Kidney capillary endothelial cell (primary cell): ENCODE data around the gene OR52D1.

ENCODE experiments used
- DNase-seq: peaks from one replicate; pipeline ENCODE4 v3.0.0-alpha.2; 2018; ENCODE audit warnings: low spot score

Gene OR52D1

GRCh38 chr11:5488385-5488784 lies at the start of gene OR52D1:
OR52D1 (plus strand) TSS chr11:5488685; CDS start chr11:5488707, 22 bp downstream.
- DNase-seq = no peak

- DNase-seq = no peak
Measured at GRCh38 chr11:5441414-5441813, 47.1 kb upstream of the OR52D1 start, which contains the start of gene OR51I1. OR51I1 (minus strand) TSS chr11:5441514; CDS start chr11:5441514, 0 bp downstream.

- DNase-seq = no peak
Measured at GRCh38 chr11:5443835-5444393, 44.6 kb upstream of the OR52D1 start.

GRCh38 chr11:5449023-5449422 lies 39.5 kb upstream of the OR52D1 start, which contains the start of gene OR51I2:
OR51I2 (plus strand) TSS chr11:5449323; CDS start chr11:5453489, 4,166 bp downstream.
- DNase-seq = no peak

- no peak for DNase-seq
Measured at GRCh38 chr11:5449432-5449831, 39.1 kb upstream of the OR52D1 start.

- DNase-seq = no peak
Measured at GRCh38 chr11:5460983-5461621, 27.4 kb upstream of the OR52D1 start.

GRCh38 chr11:5467527-5467926 lies 21.0 kb upstream of the OR52D1 start:
- no peak for DNase-seq

GRCh38 chr11:5473921-5474320 lies 14.6 kb upstream of the OR52D1 start:
- no peak for DNase-seq

GRCh38 chr11:5476186-5476819 lies 12.2 kb upstream of the OR52D1 start:
- DNase-seq = peak; percentile 61

- DNase-seq = no peak
Measured at GRCh38 chr11:5486003-5486402, 2.5 kb upstream of the OR52D1 start.

- no peak for DNase-seq
Measured at GRCh38 chr11:5486421-5486820, 2.1 kb upstream of the OR52D1 start.

- DNase-seq = no peak
Measured at GRCh38 chr11:5488798-5489399, 414 bp downstream of the OR52D1 start.

GRCh38 chr11:5489576-5490357 lies 1.3 kb downstream of the OR52D1 start:
- DNase-seq = peak; percentile 44

GRCh38 chr11:5499671-5500070 lies 11.2 kb downstream of the OR52D1 start:
- DNase-seq = no peak

- DNase-seq = no peak
Measured at GRCh38 chr11:5500393-5500801, 11.9 kb downstream of the OR52D1 start.

- no peak for DNase-seq
Measured at GRCh38 chr11:5504403-5504921, 16.0 kb downstream of the OR52D1 start.

GRCh38 chr11:5505363-5506048 lies 17.0 kb downstream of the OR52D1 start:
- no peak for DNase-seq

GRCh38 chr11:5507177-5507932 lies 18.9 kb downstream of the OR52D1 start:
- DNase-seq = no peak

- no peak for DNase-seq
Measured at GRCh38 chr11:5507933-5508305, 19.4 kb downstream of the OR52D1 start.

- no peak for DNase-seq
Measured at GRCh38 chr11:5508605-5509004, 20.1 kb downstream of the OR52D1 start.

- DNase-seq = no peak
Measured at GRCh38 chr11:5509803-5510202, 21.3 kb downstream of the OR52D1 start, which contains the start of gene UBQLN3. UBQLN3 (minus strand) TSS chr11:5509957; CDS start chr11:5509558, 399 bp downstream.
